GM12872 (cell line): ENCODE results near the gene GNAT1.

Experiments used
- CTCF ChIP-seq: IDR thresholded peaks from 3 replicates; pipeline ENCODE4 v1.5.1; 2011; ENCODE audit warnings: low read depth, mild to moderate bottlenecking, low read length, moderate library complexity; ENCODE audit not compliant: insufficient read depth

Gene GNAT1

DNA sequence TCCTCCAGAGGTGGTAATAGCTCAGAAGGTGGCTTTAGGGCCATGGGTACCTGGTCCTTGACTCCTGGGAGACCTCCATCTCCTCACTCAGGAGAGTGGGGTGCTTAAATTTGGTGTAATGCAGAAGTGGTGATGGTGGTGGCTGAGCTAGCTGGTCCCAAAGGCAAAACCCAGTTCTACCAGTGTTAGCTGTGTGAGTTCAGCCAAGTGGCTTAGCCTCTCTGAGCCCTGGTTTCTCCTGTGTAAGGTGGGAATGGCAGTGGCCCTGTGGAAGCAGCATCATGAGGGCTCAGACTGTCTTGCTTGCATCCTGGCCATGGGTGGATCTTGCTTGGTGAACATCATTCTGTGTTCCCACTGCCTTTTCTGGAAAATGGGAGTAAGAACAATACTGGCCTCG is 26.9 kb upstream of the GNAT1 start:
- no peak for TF ChIP-seq CTCF

- TF ChIP-seq CTCF, result no peak
Measured at GRCh38 chr3:50164984-50165909, 26.2 kb upstream of the GNAT1 start.

DNA sequence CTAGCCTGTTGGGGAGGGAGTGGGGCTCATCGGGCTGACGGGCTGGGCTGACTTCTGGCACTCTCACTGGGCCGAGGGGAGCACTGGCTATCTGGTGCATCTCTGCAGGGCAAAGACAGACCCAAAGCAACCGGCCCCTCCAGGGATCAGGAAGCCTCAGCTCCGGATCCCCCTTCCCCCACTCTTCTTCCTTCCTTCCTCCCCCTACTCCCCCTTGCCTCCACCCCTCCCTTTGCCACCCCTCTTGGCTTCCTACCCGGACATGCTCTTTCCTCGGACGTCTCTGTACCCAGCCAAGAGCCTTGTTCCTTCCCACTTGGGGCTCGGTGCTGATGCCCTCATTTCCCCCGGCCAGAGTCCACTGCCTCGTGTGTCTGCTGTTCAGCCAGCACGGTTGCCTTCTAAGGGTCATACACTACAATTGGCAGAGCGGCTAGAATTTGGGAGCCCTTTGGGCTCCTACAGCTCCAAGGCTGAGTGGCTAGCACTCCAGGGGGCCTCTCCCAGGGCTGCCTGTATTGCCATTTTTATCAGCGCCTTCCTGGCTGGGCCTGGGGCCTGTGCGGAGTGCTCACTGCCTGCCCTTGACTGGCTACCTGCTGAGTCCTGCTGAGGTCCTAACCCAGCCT is 25.4 kb upstream of the GNAT1 start:
- TF ChIP-seq CTCF, result no peak

DNA sequence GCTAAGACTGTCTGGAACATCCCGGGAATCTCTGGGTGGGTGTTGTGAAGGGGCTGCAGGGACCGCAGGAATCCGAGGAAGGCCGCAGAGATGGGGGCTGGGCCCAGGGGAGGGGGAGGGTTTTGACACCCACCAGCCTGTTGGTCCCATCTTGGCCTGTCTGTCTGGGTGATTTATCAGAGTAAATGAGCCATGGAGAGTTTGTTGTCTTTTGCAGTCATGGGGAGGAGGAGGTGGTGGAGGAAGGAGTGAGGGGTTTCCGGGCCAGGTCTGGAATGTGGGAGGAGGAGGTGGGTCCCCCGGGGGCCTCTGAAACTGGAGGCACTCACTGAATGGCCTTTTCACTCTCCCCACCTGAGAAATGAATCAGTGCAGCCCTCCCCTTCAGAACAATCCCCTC is 24.8 kb upstream of the GNAT1 start:
- TF ChIP-seq CTCF, result no peak

DNA sequence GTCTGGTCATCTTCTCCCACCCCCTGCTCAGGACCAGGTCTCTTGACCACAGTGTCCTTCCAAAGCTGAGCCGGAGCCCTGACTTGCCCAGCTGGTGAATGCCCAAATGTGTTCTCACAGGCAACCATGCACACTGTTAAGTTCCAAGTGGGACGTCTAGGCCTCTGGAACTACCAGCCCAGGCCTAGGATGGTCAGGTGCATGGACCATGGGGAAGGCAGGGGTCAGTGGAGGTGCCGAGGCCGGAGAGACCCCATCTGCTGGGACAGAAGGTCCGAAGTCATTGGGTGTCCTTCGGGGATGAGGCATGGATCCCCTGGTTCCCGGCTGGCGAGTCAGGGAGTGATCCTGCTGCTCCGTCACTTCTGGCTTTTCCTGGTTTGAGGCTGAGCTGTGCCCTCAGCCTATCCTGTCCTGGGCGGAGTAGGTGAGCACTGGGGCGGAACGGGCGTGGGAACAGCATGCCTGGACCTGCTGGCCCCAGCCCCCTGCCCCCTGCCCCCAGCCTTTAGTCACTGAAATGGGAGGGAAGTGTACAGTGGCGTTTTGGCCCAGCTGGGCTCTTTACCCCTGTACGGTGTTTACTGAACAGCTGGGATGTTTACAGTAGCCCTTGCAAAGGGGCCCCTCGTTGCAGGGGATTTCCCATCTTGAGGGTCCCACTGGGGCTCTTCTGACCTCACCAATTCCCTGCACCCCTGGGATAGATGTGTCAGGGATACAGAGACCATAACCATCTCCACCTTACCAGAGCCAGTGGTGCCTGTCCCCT is 24.2 kb upstream of the GNAT1 start:
- TF ChIP-seq CTCF, result no peak

DNA sequence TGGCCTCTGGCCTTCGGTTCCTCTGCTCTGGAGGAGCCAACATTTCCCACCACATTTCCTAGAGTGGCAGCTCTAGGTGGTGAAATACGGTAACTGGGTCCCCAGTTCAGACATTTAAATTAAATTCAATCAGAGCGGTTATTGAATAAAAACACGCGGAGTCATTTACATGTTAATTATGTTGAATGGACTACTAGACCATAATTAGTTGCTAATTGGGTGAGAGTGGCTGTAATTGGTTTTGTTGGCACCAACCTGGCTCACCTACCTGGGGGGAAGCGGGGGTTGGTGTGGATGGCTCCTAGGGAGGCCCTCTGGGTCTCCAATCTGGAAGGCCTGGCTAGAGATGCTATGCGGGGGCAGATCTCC is 23.6 kb upstream of the GNAT1 start:
- no peak for TF ChIP-seq CTCF

DNA sequence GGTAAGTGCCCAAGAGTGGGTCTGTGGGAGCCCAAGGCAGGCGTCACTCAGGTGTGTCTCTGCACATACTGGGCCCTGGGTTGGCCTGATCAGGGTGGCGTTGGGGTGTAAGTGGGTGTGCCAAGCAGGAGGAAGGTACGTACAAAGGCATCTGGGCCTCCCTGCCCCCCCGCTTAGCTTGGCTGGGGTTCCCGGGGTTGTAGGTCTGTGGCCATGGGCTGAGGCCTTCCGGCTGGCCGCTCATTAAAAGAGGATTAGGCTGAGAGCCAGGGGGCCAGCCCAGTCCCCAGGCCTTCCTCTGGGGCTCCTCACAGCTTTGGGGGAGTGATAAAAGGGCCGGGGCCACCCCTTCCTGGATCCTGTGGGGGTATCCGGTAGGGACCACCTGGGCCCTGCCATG is 23.0 kb upstream of the GNAT1 start:
- no peak for TF ChIP-seq CTCF
